ENCODE data around the gene ARL2. TPM values are rescaled to one million over a fixed set of nuclear protein-coding genes. Genes with fewer than 3 reads are reported as not detected.

ARL2 gene
- total and polyA plus RNA-seq, 2 donors (not counting 3 experiments of a cell fraction or from before 2014, with no cell fraction given) = 109 to 259 TPM

- no peak overlapping the region for H3K4me2 ChIP-seq (ENCODE audit: insufficient read depth, low read length)
- H2AFZ ChIP-seq (ENCODE audit: low read depth, low read length) = no peak overlapping the region
- POLR2A ChIA-PET = no interaction called here
- H3K27me3 ChIP-seq (ENCODE audit: control insufficient read depth in 2 of 2, insufficient read depth in 2 of 2, low read length in 2 of 2) = no peaks in the 10 kb centered on the region
- H3K9me1 ChIP-seq (replicated peaks; ENCODE audit: control insufficient read depth, extremely low read depth, insufficient read depth, low read length) = no peaks in the 10 kb centered on the region
- no peak overlapping the region for H3K27ac ChIP-seq (ENCODE audit: insufficient read depth, low read depth, low read length)
- DNase-seq (ENCODE audit: low read depth, low spot score) (peak; percentile 31), FAIRE-seq (no peak)
- no peak for TF ChIP-seq GATA2 (IDR thresholded peaks at IDR 0.05; ENCODE audit: insufficient read depth, insufficient read length, low read depth, low read length)
- TF ChIP-seq CTCF (IDR thresholded peaks at IDR 0.05; ENCODE audit: extremely low read depth in 1 of 2, insufficient read depth in 1 of 2, low read depth in 1 of 2, low read length in 2 of 2) = no peak
- no peak for TF ChIP-seq POLR2AphosphoS5 (IDR thresholded peaks at IDR 0.05; ENCODE audit: insufficient read depth, low read depth, low read length)
- TF ChIP-seq MYC (IDR thresholded peaks at IDR 0.05; ENCODE audit: low read depth, low read length) = no peak
- no peak for TF ChIP-seq MAX (IDR thresholded peaks at IDR 0.05; ENCODE audit: insufficient read depth, insufficient read length)
- TF ChIP-seq FOS (IDR thresholded peaks at IDR 0.05; ENCODE audit: borderline replicate concordance, insufficient read depth, low read length) = peak; percentile 37
- no peak for TF ChIP-seq POLR2A (IDR thresholded peaks at IDR 0.05; ENCODE audit: low read depth, low read length)
- TF ChIP-seq JUN (IDR thresholded peaks at IDR 0.05; ENCODE audit: borderline replicate concordance, insufficient read depth, insufficient read length, low read depth) = peak; percentile 70
- no peak for TF ChIP-seq EZH2 (IDR thresholded peaks at IDR 0.05; ENCODE audit: borderline replicate concordance, low read depth, low read length, severe bottlenecking)
- CTCF ChIA-PET = no interaction called here
- no peak overlapping the region for H3K4me3 ChIP-seq (replicated peaks in 1 of 3; ENCODE audit: insufficient read depth in 1 of 3, low read depth in 1 of 3, low read length in 3 of 3)
- no peaks in the 10 kb centered on the region for H3K79me2 ChIP-seq (ENCODE audit: control insufficient read depth, insufficient read depth, low read length)
- intact Hi-C loops (cut with micrococcal nuclease) (no loop called here), dilution Hi-C loops (cut with MboI; ENCODE audit: extremely low pct_ligation_motif_present, low sequenced_read_pairs) (no loop called here)
- peaks cover 15% of the 10 kb centered on the region for H3K4me1 ChIP-seq (ENCODE audit: control insufficient read depth, extremely low read depth, insufficient read depth, low read length)
- H3K9ac ChIP-seq (replicated peaks; ENCODE audit: extremely low read depth, insufficient read depth, low read length) = no peak overlapping the region
- H3K36me3 ChIP-seq (ENCODE audit: control insufficient read depth in 2 of 2, extremely low read depth in 1 of 2, insufficient read depth in 2 of 2, low read length in 2 of 2) = no peaks in the 10 kb centered on the region
- no peaks in the 10 kb centered on the region for H4K20me1 ChIP-seq (replicated peaks; ENCODE audit: control insufficient read depth, extremely low read depth, insufficient read depth, low read length)
- no peaks in the 10 kb centered on the region for H3K9me3 ChIP-seq (replicated peaks; ENCODE audit: control insufficient read depth, insufficient read depth, low read length)
- no TSS peak for BruUV-seq (replicated peaks)
These were observed 44.8 kb upstream of the ARL2 start for GRCh38 chr11:64969209-64969608.
